GM23338 (cell line): ENCODE data around the gene MATN1. TPM values are rescaled to one million over a fixed set of nuclear protein-coding genes. Genes with fewer than 3 reads are reported as not detected.

ENCODE experiments used
- ATAC-seq: fragments of 200-7000 bp; cut with Tn5 transposase; 3 replicates; pipeline ENCODE4 v1.9.1; 2020
- DNase-seq: peaks from one replicate; pipeline ENCODE4 v3.0.0-alpha.2; 2015; ENCODE audit warnings: low spot score
- H2AFZ ChIP-seq: fragments of 200-600 bp; sonication (generic); 2 replicates; pipeline ENCODE4 v1.8.0; 2016; ENCODE audit warnings: antibody characterized with exemption, mild to moderate bottlenecking, moderate library complexity
- H3F3A ChIP-seq: fragments of 200-600 bp; sonication (generic); replicated peaks from 2 replicates; pipeline ENCODE4 v1.8.0; 2017; ENCODE audit warnings: antibody characterized with exemption, mixed run types, low read depth
- H3K27ac ChIP-seq: fragments of 200-600 bp; sonication (generic); 2 replicates; pipeline ENCODE4 v1.6.1; 2016; ENCODE audit warnings: low read depth
- H3K27me3 ChIP-seq: fragments of 200-600 bp; sonication (generic); 2 replicates; pipeline ENCODE4 v1.8.0; 2016; ENCODE audit warnings: mild to moderate bottlenecking, mixed run types, moderate library complexity; ENCODE audit not compliant: insufficient read depth
- H3K36me3 ChIP-seq: fragments of 200-600 bp; sonication (generic); 2 replicates; pipeline ENCODE4 v1.8.0; 2016; ENCODE audit warnings: mild to moderate bottlenecking; ENCODE audit not compliant: insufficient read depth
- H3K4me1 ChIP-seq: fragments of 200-600 bp; sonication (generic); 2 replicates; pipeline ENCODE4 v1.8.0; 2016; ENCODE audit warnings: mild to moderate bottlenecking, moderate library complexity; ENCODE audit not compliant: insufficient read depth
- H3K4me2 ChIP-seq: fragments of 200-600 bp; sonication (generic); 2 replicates; pipeline ENCODE4 v1.7.1; 2017; ENCODE audit warnings: mixed run types
- H3K4me3 ChIP-seq: fragments of 200-600 bp; sonication (generic); 2 replicates; pipeline ENCODE4 v1.6.1; 2016; ENCODE audit warnings: mixed run types
- H3K79me2 ChIP-seq: fragments of 200-600 bp; sonication (generic); replicated peaks from 2 replicates; pipeline ENCODE4 v1.8.0; 2017; ENCODE audit warnings: mild to moderate bottlenecking; ENCODE audit not compliant: insufficient read depth
- H3K9me2 ChIP-seq: fragments of 200-600 bp; sonication (generic); 2 replicates; pipeline ENCODE4 v1.8.0; 2017; ENCODE audit not compliant: insufficient read depth
- H4K20me1 ChIP-seq: fragments of 200-600 bp; sonication (generic); replicated peaks from 2 replicates; pipeline ENCODE4 v1.8.0; 2017; ENCODE audit warnings: mild to moderate bottlenecking; ENCODE audit not compliant: insufficient read depth
- H3K27ac Mint-ChIP-seq: 2 replicates; pipeline ENCODE4 v1.8.0; 2020; ENCODE audit warnings: inconsistent platforms, mild to moderate bottlenecking, moderate library complexity, mixed read lengths
- H3K27me3 Mint-ChIP-seq: 3 replicates; pipeline ENCODE4 v1.8.0; 2022; ENCODE audit warnings: low read depth, mild to moderate bottlenecking, moderate library complexity, mixed read lengths, inconsistent platforms; ENCODE audit not compliant: insufficient read depth, poor library complexity
- H3K36me3 Mint-ChIP-seq: 3 replicates; pipeline ENCODE4 v1.8.0; 2021; ENCODE audit warnings: low read depth, mild to moderate bottlenecking, inconsistent platforms, moderate library complexity, mixed read lengths
- H3K4me1 Mint-ChIP-seq: 3 replicates; pipeline ENCODE4 v1.8.0; 2020; ENCODE audit warnings: mild to moderate bottlenecking, inconsistent platforms, mixed read lengths
- H3K4me3 Mint-ChIP-seq: 3 replicates; pipeline ENCODE4 v1.8.0; 2021; ENCODE audit warnings: moderate library complexity, mild to moderate bottlenecking, inconsistent platforms, mixed read lengths
- H3K9me3 Mint-ChIP-seq: 3 replicates; pipeline ENCODE4 v1.8.0; 2020; ENCODE audit warnings: moderate library complexity, mild to moderate bottlenecking, inconsistent platforms, mixed read lengths
- CREB1 ChIP-seq: fragments of 250-450 bp; sonication (Bioruptor Pico); IDR thresholded peaks from 2 replicates; pipeline ENCODE4 v1.5.0; 2020; ENCODE audit warnings: low read depth, mild to moderate bottlenecking, moderate library complexity
- ETS1 ChIP-seq: IDR thresholded peaks from 2 replicates; pipeline ENCODE4 v1.6.1; 2016; ENCODE audit warnings: antibody characterized with exemption
- EZH2 ChIP-seq: fragments of 200-600 bp; sonication (generic); IDR thresholded peaks from one replicate; pipeline ENCODE4 v1.8.0; 2017; ENCODE audit warnings: antibody characterized with exemption, mild to moderate bottlenecking, low read depth; ENCODE audit not compliant: unreplicated experiment
- EZH2phosphoT487 ChIP-seq: fragments of 200-600 bp; sonication (generic); IDR thresholded peaks from one replicate; pipeline ENCODE4 v1.8.1; 2018; ENCODE audit warnings: antibody characterized with exemption; ENCODE audit not compliant: unreplicated experiment
- JUNB ChIP-seq: IDR thresholded peaks from one replicate; pipeline ENCODE4 v1.6.1; 2016; ENCODE audit warnings: antibody characterized with exemption; ENCODE audit not compliant: unreplicated experiment
- NANOG ChIP-seq: IDR thresholded peaks from 2 replicates; pipeline ENCODE4 v1.6.1; 2016; ENCODE audit warnings: antibody characterized with exemption, borderline replicate concordance
- POLR2AphosphoS5 ChIP-seq: IDR thresholded peaks from 2 replicates; pipeline ENCODE4 v1.6.1; 2016; ENCODE audit warnings: antibody characterized with exemption, low read depth
- REST ChIP-seq: IDR thresholded peaks from one replicate; pipeline ENCODE4 v1.6.1; 2018; ENCODE audit warnings: antibody characterized with exemption; ENCODE audit not compliant: unreplicated experiment
- STAT1 ChIP-seq: IDR thresholded peaks from one replicate; pipeline ENCODE4 v1.6.1; 2016; ENCODE audit warnings: antibody characterized with exemption; ENCODE audit not compliant: unreplicated experiment
- ZNF114 ChIP-seq: fragments of 250-450 bp; sonication (Bioruptor Pico); IDR thresholded peaks from 2 replicates; pipeline ENCODE4 v1.5.0; 2020; ENCODE audit warnings: mild to moderate bottlenecking, moderate library complexity
- ZNF331 ChIP-seq: fragments of 250-450 bp; sonication (Bioruptor Pico); IDR thresholded peaks from 2 replicates; pipeline ENCODE4 v1.5.0; 2020; ENCODE audit warnings: low read depth, mild to moderate bottlenecking, moderate library complexity
- polyA plus RNA-seq: library from polyadenylated mRNA; unstranded; fragments of >200 nt; fragmentation: Nextera tagmentation; extraction: Ambion mirVana; gene quantifications from 2 replicates; pipeline ENCODE4 v1.2.1, GENCODE V29; 2016
- total RNA-seq: library from RNA; depleted of rRNA; stranded (reverse); fragments of >200 nt; shearing (Covaris generic); gene quantifications from 2 replicates; pipeline ENCODE4 v1.2.3, GENCODE V29; 2014
- TF ChIP-seq, protein P1 (sequence below), 2 experiments: fragments of 200-600 bp in 1 of 2; sonication (generic) in 1 of 2; conservative IDR thresholded peaks; 2 replicates each; pipeline versions ENCODE4 v1.5.1 to v1.6.1; 2016 to 2017; ENCODE audit warnings: antibody characterized with exemption in 2 of 2, low read depth in 2 of 2, mild to moderate bottlenecking in 2 of 2, moderate library complexity in 1 of 2
- TF ChIP-seq, protein P2 (sequence below): fragments of 250-450 bp; sonication (Bioruptor Pico); IDR thresholded peaks from 2 replicates; pipeline ENCODE4 v1.5.0; 2020; ENCODE audit warnings: mild to moderate bottlenecking, moderate library complexity

MATN1 gene
- total and polyA plus RNA-seq, 2 experiments from 2014 or later = 0.08 to 0.31 TPM

GRCh38 chr1:30748098-30748698, 24.8 kb upstream of the MATN1 start:
- Mint-ChIP-seq H3K4me1 (peaks cover 25% of the 10 kb centered on the region), H3K27ac (peak overlapping the region; percentile 27), H3K9me3 (no peaks in the 10 kb centered on the region), H3K36me3 (no peaks in the 10 kb centered on the region), H3K4me3 (no peak overlapping the region), H3K27me3 (peaks cover 17% of the 10 kb centered on the region)
- no peaks in the 10 kb centered on the region for H4K20me1 ChIP-seq
- TF ChIP-seq JUNB (no peak), REST (no peak), ETS1 (no peak), CREB1 (CRISPR knock-in tag) (no peak), POLR2AphosphoS5 (no peak), EZH2phosphoT487 (no peak), ZNF331 (CRISPR knock-in tag) (no peak), STAT1 (no peak), EZH2 (no peak), ZNF114 (CRISPR knock-in tag) (no peak), NANOG (no peak)
- TF ChIP-seq, protein P1, sequence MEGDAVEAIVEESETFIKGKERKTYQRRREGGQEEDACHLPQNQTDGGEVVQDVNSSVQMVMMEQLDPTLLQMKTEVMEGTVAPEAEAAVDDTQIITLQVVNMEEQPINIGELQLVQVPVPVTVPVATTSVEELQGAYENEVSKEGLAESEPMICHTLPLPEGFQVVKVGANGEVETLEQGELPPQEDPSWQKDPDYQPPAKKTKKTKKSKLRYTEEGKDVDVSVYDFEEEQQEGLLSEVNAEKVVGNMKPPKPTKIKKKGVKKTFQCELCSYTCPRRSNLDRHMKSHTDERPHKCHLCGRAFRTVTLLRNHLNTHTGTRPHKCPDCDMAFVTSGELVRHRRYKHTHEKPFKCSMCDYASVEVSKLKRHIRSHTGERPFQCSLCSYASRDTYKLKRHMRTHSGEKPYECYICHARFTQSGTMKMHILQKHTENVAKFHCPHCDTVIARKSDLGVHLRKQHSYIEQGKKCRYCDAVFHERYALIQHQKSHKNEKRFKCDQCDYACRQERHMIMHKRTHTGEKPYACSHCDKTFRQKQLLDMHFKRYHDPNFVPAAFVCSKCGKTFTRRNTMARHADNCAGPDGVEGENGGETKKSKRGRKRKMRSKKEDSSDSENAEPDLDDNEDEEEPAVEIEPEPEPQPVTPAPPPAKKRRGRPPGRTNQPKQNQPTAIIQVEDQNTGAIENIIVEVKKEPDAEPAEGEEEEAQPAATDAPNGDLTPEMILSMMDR (conservative IDR thresholded peaks at IDR 0.05; ENCODE audit: low read depth in 2 of 2) = no peak
- TF ChIP-seq, protein P2, sequence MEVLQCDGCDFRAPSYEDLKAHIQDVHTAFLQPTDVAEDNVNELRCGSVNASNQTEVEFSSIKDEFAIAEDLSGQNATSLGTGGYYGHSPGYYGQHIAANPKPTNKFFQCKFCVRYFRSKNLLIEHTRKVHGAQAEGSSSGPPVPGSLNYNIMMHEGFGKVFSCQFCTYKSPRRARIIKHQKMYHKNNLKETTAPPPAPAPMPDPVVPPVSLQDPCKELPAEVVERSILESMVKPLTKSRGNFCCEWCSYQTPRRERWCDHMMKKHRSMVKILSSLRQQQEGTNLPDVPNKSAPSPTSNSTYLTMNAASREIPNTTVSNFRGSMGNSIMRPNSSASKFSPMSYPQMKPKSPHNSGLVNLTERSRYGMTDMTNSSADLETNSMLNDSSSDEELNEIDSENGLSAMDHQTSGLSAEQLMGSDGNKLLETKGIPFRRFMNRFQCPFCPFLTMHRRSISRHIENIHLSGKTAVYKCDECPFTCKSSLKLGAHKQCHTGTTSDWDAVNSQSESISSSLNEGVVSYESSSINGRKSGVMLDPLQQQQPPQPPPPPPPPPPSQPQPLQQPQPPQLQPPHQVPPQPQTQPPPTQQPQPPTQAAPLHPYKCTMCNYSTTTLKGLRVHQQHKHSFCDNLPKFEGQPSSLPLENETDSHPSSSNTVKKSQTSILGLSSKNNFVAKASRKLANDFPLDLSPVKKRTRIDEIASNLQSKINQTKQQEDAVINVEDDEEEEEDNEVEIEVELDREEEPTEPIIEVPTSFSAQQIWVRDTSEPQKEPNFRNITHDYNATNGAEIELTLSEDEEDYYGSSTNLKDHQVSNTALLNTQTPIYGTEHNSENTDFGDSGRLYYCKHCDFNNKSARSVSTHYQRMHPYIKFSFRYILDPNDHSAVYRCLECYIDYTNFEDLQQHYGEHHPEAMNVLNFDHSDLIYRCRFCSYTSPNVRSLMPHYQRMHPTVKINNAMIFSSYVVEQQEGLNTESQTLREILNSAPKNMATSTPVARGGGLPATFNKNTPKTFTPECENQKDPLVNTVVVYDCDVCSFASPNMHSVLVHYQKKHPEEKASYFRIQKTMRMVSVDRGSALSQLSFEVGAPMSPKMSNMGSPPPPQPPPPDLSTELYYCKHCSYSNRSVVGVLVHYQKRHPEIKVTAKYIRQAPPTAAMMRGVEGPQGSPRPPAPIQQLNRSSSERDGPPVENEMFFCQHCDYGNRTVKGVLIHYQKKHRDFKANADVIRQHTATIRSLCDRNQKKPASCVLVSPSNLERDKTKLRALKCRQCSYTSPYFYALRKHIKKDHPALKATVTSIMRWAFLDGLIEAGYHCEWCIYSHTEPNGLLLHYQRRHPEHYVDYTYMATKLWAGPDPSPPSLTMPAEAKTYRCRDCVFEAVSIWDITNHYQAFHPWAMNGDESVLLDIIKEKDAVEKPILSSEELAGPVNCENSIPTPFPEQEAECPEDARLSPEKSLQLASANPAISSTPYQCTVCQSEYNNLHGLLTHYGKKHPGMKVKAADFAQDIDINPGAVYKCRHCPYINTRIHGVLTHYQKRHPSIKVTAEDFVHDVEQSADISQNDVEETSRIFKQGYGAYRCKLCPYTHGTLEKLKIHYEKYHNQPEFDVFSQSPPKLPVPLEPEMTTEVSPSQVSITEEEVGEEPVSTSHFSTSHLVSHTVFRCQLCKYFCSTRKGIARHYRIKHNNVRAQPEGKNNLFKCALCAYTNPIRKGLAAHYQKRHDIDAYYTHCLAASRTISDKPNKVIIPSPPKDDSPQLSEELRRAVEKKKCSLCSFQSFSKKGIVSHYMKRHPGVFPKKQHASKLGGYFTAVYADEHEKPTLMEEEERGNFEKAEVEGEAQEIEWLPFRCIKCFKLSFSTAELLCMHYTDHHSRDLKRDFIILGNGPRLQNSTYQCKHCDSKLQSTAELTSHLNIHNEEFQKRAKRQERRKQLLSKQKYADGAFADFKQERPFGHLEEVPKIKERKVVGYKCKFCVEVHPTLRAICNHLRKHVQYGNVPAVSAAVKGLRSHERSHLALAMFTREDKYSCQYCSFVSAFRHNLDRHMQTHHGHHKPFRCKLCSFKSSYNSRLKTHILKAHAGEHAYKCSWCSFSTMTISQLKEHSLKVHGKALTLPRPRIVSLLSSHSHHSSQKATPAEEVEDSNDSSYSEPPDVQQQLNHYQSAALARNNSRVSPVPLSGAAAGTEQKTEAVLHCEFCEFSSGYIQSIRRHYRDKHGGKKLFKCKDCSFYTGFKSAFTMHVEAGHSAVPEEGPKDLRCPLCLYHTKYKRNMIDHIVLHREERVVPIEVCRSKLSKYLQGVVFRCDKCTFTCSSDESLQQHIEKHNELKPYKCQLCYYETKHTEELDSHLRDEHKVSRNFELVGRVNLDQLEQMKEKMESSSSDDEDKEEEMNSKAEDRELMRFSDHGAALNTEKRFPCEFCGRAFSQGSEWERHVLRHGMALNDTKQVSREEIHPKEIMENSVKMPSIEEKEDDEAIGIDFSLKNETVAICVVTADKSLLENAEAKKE (CRISPR knock-in tag) = no peak
- H3K36me3 ChIP-seq = no peaks in the 10 kb centered on the region
- H3K9me2 ChIP-seq = no peaks in the 10 kb centered on the region
- ATAC-seq (no peak), DNase-seq (no peak)
- H3K4me2 ChIP-seq = no peak overlapping the region
- no peak overlapping the region for H3K27ac ChIP-seq
- no peaks in the 10 kb centered on the region for H3K4me1 ChIP-seq
- no peak overlapping the region for H3K4me3 ChIP-seq
- no peaks in the 10 kb centered on the region for H3K27me3 ChIP-seq
- no peaks in the 10 kb centered on the region for H3K79me2 ChIP-seq
- H2AFZ ChIP-seq = peak overlapping the region; percentile 72
- no peaks in the 10 kb centered on the region for H3F3A ChIP-seq
